ENCODE results near the gene OR4M1. TPM values are rescaled to one million over a fixed set of nuclear protein-coding genes. Genes with fewer than 3 reads are reported as not detected.
"Not testable (repeated sequence)": the region's sequence is repeated elsewhere in the genome, so short reads cannot be mapped to it uniquely, and the experiment has no call there.

OR4M1 gene
- polyA plus RNA-seq, 3 donors, result not detected

DNA sequence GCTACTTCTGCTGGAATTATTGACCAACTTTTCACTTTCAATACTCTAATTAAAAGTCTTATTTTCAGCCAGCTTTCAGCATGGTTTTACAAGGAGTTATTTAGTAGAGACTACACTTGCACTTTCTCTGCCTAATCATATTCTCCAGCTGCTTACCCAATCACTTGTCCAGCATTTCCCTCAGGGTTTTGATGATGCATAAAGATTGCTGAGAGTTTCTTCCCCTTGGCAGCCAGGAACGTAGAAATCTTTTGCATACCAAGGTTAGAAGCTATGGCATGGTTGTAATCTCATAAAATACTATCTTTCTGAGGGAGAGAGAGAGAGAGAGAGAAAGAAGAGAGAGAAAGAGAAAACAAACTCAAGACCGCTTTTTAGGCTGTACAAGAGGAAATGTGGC lies 19.1 kb upstream of the OR4M1 start:
- Histone ChIP-seq H2AFZ (ENCODE audit: insufficient read depth, low read depth, low read length, poor library complexity, severe bottlenecking) (no peak overlapping the region), H3K27ac (ENCODE audit: low read depth in 1 of 2, low read length in 2 of 2) (no peak overlapping the region), H3K9me3 (replicated peaks in 1 of 2; ENCODE audit: control insufficient read depth in 1 of 2, insufficient read depth in 1 of 2, low read length in 2 of 2) (peaks cover 0 to 2% of the 10 kb centered on the region in 2 donors), H3K4me2 (replicated peaks; ENCODE audit: extremely low read depth, low read length, poor library complexity, severe bottlenecking) (no peak overlapping the region), H3K36me3 (replicated peaks in 1 of 2; ENCODE audit: control insufficient read depth in 1 of 2, insufficient read depth in 2 of 2, low read length in 2 of 2) (no peaks in the 10 kb centered on the region), H3K27me3 (ENCODE audit: control insufficient read depth in 2 of 2, insufficient read depth in 2 of 2, low read length in 2 of 2) (no peaks in the 10 kb centered on the region), H3K9ac (ENCODE audit: insufficient read depth, low read length, poor library complexity, severe bottlenecking) (no peak overlapping the region), H3K4me1 (ENCODE audit: control insufficient read depth in 1 of 2, insufficient read depth in 2 of 2, low read length in 2 of 2) (no peaks in the 10 kb centered on the region), H4K20me1 (ENCODE audit: insufficient read depth, low read length) (no peaks in the 10 kb centered on the region), H3K4me3 (replicated peaks in 1 of 3; ENCODE audit: low read depth in 2 of 3, low read length in 3 of 3) (no peak overlapping the region), H3K79me2 (ENCODE audit: insufficient read depth, low read length) (no peaks in the 10 kb centered on the region)
- TF ChIP-seq CTCF (IDR thresholded peaks at IDR 0.05), result no peak
- Mint-ChIP-seq H3K9me3 (peaks cover 0 to 9% (median 5%) of the 10 kb centered on the region in 7 donors), H3K27ac (no peak overlapping the region), H3K27me3 (ENCODE audit: low read depth in 3 of 3) (no peaks in the 10 kb centered on the region), H3K4me3 (no peak overlapping the region), H3K4me1 (no peaks in the 10 kb centered on the region), H3K36me3 (no peaks in the 10 kb centered on the region)
- no peak for DNase-seq
- intact Hi-C loops (cut with micrococcal nuclease), result no loop called here
- no CpG with 5 or more reads among the region's 2 CpGs for WGBS (ENCODE audit: insufficient coverage)

DNA sequence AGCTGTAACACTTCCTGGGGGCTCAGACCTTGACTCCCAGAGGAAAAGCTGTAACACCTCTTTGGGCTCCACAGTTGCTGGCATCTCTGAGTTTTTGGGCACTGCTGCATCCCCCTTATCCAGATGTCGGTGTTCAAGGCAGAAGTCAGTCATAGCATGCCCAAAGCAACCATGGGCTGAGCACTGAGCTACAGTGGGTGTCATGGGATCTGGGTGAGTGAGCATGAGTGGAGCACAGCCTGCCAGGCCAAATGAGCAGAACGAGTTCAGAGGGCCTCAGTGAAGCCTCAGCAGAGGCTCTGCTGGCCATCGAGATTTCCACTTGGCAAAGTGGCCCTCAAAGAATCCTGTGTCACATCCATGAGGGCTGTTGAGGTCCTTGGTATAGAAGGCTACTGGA lies 1.8 kb upstream of the OR4M1 start:
- H3K27ac Mint-ChIP-seq; H3K4me3 Mint-ChIP-seq; H3K4me3 ChIP-seq (replicated peaks in 1 of 3; ENCODE audit: low read depth in 2 of 3, low read length in 3 of 3); H3K4me1 Mint-ChIP-seq; H3K9ac ChIP-seq (ENCODE audit: insufficient read depth, low read length, poor library complexity, severe bottlenecking); H2AFZ ChIP-seq (ENCODE audit: insufficient read depth, low read depth, low read length, poor library complexity, severe bottlenecking); H4K20me1 ChIP-seq (ENCODE audit: insufficient read depth, low read length); H3K4me2 ChIP-seq (replicated peaks; ENCODE audit: extremely low read depth, low read length, poor library complexity, severe bottlenecking); H3K27ac ChIP-seq (ENCODE audit: low read depth in 1 of 2, low read length in 2 of 2); H3K36me3 Mint-ChIP-seq; H3K79me2 ChIP-seq (ENCODE audit: insufficient read depth, low read length); H3K27me3 ChIP-seq (ENCODE audit: control insufficient read depth in 2 of 2, insufficient read depth in 2 of 2, low read length in 2 of 2); DNase-seq; H3K4me1 ChIP-seq (ENCODE audit: control insufficient read depth in 1 of 2, insufficient read depth in 2 of 2, low read length in 2 of 2); H3K27me3 Mint-ChIP-seq (ENCODE audit: low read depth in 3 of 3); intact Hi-C loops (cut with micrococcal nuclease); H3K36me3 ChIP-seq (replicated peaks in 1 of 2; ENCODE audit: control insufficient read depth in 1 of 2, insufficient read depth in 2 of 2, low read length in 2 of 2): not testable (repeated sequence)
- peaks cover 14 to 15% of the 10 kb centered on the region in 2 donors for H3K9me3 ChIP-seq (replicated peaks in 1 of 2; ENCODE audit: control insufficient read depth in 1 of 2, insufficient read depth in 1 of 2, low read length in 2 of 2)
- 59% methylated on average over 3 of the region's 3 CpGs for WGBS (ENCODE audit: insufficient coverage)
- H3K9me3 Mint-ChIP-seq, result peaks cover 8 to 30% (median 15%) of the 10 kb centered on the region in 7 donors
